Stimulated activated CD8-positive, alpha-beta memory T cell treated with anti-CD3 and anti-CD28 coated beads, Interleukin-4, amount 100 ng/mL, for 1 hour (primary cell): Measurements from ENCODE around the gene NR5A2.

Experiments
- DNase-seq, 2 donors: peaks; one replicate each; pipeline ENCODE4 v3.0.0-alpha.2; 2020; ENCODE audit warnings: low read depth in 2 of 2, low spot score in 1 of 2

NR5A2 gene

DNA sequence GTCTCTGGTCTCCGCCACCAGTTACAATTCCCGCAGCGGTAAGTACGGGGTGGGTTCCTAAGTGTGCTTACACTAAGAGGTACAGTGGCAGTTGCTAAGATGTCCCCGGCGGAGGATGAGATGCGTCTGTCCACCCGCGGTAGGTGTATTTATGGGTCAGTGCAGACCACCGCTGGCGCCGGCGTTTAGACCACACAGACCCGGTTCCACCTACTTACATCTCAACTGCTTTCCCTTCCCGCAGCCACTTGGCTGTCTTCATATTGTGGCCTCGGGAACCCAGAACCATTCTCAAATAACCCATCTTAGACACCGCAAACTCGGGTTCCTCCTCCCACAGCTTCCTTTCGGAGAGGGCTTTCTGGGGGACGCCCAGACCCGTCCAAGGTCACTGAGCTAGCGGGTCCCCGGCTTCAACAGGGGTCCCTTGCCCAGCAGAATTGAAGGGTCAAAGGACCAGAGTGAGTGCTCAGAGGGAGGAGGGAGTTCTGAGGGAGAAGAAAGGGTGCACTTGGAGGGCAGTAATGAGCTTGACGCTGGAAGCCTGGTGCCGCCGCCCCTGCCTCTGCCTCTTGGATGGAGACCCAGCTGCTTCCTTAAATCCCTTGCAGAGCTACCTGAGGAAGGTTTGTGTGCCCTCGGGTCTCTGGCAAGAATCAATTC lies 8.6 kb downstream of the NR5A2 start:
- no peak for DNase-seq

DNA sequence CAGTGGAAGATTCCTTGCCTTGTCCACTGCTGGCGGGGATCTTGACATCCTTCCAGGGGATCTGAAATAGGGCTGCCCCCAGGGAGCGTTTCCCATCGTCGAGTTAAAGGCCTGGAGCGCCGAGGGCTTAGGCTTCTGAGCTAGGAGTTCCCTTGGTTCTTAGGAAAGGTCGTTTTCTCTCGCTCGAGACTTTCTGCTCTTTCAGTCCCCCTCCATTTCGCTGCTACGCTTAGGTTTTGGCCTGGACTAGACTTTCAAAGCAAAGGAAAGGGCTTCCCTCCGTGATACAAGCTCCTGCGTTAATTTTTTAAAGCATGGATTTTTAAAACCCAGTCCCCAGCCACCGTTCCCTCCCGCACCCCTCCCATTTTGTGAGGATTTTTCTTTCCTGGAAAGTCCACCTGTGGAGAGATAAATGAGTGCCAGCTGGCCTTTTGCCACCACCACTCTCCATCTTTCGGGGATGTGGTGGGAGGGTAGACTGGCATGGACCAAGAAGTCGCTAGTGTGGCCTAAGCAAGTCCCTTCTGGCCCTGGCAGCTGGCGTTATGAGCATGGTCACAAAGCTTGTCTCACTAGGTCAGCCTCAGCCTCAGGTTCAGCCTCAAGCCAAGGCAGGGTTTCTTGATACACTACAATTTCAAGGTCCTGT lies 9.2 kb downstream of the NR5A2 start:
- no peak for DNase-seq

DNA sequence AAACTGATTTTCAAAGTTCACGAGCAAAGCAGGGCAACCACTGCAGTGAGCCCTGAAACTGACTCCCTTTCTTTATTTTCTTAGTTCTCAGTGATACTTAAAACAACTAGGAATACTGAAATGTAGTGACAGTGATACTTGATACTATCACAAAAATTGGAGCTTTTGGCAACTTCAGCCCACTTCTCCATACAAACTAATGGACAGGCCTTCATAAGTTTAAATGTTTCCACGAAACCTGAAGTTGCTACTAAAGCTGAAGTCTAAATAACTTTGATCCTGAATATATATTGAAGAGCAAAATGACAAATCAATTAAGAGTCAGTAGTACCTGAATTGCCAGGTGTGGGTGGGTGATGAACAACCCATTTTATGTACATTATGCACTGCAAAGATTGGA lies 10.0 kb downstream of the NR5A2 start:
- DNase-seq, result no peak

DNA sequence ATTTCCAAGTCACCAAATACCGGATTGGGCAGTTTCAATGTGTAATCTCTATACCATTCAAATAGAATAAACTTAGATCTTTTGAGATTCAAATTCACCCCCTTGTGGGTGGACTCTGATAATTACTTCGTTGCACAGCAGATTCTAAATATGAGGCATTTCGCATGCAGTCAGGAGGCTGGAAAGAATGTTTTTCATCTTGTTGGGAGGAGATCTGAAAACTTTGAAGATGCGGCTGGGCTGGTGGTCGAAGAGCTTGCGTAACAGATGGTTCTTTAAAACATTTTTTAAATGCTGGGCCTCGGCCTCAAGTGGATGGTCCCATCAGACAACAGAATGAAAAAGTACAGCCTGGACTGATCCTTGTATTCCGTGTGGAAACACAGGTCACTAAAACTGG lies 10.4 kb downstream of the NR5A2 start:
- DNase-seq, result no peak

DNA sequence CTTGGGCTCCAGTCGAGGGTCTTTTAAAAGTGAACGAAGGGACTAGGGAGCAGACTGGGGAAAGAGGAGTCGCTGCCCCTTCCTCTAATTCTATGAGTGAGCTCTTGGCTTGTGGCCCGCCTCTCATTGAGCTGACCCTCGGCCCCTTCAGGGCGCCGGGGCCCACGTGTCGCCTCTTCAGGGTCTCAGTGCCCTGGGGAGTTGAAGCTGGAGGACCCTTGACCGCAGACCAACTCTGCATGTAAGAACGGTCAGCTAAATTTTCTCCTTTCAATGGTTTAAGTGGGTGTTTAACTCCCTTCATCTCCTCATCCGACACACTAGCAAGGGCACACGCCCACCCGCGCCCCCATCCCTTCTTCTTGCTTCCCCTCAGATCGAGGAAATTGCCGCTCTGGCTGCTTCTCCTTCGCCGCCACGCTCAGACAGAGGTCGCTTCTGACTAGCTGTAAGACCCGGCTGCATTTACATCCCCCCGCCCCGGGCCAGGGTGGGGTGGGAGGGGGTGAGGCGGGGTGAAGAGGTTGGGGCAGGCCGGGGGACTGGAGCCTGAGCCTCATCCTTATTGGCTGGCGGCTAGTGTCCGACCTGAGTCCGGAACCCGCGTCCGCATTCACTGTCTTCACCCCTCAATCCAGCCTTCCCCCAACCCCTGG lies 10.9 kb downstream of the NR5A2 start:
- no peak for DNase-seq

- no peak for DNase-seq
Measured at GRCh38 chr1:200038981-200039848, 11.7 kb downstream of the NR5A2 start.

DNA sequence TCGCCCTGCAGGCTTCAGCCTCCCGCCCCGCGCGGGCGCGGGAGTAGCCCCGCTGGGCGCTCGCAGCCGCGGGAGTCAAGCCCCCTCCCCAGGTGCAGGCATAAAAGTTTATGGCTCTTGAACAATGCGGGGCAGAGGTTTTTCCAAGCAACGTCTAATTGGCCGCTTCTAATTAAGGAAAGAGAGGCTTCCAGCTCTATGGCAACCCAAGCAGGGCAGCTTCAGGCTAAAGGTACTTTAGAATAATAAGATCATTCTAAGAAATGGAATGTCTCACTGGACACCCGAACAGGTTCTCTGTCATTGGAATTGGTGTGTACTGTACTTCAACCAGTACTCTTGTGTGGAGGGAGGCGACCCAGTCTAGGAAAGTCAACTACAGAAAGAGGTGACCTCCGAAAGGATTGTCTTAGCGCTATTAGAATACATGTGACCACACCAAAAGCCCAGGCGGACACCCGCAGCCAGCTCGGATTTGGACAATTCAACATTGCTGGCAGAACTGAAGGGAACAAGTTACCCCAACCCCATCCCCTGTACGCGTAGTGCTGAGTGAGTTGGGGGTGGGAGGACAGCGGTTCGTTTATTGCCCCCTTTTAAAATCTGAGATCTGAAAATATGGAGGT lies 12.5 kb downstream of the NR5A2 start:
- no peak for DNase-seq

DNA sequence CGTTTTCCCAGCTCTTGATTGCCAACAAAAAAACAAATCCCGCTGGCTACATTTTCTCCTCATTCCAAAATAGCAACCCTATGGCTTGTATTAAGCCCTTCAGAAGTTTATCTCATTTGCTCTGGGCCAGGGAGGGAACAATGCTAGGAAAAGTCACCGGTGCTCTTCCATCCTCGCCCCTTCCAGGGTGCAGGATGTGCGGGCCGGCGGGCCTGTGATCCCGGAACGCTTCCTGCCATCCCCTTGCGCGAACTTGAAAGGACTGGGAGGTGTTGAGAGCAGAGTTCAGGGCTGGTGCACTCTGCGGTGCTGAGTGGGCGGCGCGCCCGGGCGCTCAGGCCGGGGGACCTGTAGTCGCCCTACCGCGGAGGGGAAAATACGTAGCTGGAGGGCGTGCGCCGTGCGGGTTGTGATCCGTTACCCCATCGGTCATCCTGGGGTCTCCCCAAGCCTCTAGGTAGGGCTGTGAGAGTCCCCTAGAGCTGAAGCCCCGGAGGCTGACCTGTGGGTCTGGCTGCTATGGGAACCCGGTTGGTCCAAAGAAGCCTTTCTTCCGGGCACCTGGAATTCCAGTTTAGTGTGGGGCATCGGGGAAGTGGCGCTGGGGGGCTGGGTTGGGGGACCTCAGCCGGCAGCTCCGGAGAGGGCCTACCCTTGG lies 13.1 kb downstream of the NR5A2 start:
- DNase-seq, result no peak

GRCh38 chr1:200041337-200042118 lies 14.0 kb downstream of the NR5A2 start:
- no peak for DNase-seq

DNA sequence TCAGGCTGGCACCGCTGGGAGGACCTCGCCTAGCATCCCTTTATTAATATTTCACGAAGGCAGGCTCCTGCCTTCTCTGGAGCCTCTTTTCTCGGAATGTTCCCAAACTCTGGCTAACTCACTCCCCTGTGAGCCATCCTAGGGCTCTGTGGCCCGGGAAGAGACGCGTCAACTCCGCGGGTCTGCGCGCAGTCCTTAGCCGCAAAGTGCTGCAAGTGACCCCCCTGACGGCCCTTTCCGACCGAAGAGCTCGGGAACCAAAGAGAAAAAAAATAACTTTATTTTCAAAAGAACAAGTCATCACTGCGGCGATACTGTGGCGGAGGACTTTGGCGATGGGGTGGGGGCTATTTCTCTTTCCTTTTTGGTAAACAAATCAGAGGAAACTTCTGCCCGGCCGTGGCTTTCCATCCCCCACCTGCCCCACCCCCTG lies 14.6 kb downstream of the NR5A2 start:
- DNase-seq, result no peak

DNA sequence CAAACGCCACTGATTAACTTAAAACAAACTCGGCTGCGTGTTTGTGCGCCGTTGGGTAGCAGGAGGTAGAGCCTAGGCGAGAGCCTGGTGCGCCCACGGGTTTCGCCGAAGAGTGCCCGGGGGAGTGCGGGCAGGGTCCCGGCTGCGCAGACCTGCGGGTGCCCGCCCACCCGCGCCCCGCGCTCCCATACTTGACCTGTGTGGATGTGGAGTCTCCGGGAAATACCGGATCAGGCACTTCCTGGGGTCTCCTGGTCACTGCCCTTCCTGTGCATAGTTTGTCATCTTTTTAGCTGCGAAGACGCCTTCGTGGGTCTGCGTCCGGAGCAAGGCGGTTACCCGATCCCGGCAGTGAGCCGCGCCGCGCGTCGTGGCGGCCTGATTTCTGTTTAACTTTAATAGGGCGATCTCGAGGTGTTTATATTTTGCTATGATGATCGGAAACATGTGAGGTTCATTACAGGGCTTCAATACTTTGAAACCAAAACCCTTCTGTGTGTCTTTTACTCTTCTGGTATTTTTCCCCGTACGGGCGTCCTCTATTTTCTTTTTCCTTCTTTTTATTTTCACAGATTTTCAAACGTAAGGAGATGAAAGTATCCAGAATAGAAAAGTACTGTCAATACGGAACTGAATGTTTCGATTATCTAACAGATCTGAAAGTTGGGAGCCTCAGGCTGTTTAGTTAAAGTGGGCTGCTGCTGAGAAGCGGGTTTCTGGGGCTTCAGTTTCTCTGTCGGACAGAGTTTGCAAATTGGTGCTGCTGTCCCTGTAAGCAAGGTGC lies 15.2 kb downstream of the NR5A2 start:
- DNase-seq, result no peak

GRCh38 chr1:200043336-200043668 lies 15.8 kb downstream of the NR5A2 start:
- no peak for DNase-seq

GRCh38 chr1:200046115-200046514 lies 18.6 kb downstream of the NR5A2 start:
- DNase-seq, result no peak

DNA sequence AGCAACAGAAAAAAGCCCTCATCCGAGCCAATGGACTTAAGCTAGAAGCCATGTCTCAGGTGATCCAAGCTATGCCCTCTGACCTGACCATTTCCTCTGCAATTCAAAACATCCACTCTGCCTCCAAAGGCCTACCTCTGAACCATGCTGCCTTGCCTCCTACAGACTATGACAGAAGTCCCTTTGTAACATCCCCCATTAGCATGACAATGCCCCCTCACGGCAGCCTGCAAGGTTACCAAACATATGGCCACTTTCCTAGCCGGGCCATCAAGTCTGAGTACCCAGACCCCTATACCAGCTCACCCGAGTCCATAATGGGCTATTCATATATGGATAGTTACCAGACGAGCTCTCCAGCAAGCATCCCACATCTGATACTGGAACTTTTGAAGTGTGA lies 20.7 kb downstream of the NR5A2 start:
- no peak for DNase-seq

- DNase-seq, result no peak
Measured at GRCh38 chr1:200049810-200050209, 22.3 kb downstream of the NR5A2 start.

DNA sequence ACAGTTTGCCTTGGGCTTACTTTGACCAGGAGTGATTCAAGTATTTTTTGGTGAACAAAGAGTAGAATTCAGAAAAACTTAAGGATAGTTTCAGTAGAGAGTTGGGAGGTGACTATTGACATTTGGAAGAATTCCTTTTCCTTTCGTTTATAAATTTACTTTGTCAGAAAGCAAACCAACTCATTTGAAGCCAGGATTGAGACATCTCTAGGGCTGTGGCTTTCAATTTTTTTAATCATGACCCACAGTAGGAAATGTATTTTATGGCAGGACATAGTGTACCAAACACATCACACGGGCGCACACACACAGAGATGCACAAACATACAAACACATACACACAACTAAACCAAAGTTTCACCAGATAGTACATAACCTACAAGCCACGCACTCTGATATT lies 24.1 kb downstream of the NR5A2 start:
- DNase-seq, result no peak

DNA sequence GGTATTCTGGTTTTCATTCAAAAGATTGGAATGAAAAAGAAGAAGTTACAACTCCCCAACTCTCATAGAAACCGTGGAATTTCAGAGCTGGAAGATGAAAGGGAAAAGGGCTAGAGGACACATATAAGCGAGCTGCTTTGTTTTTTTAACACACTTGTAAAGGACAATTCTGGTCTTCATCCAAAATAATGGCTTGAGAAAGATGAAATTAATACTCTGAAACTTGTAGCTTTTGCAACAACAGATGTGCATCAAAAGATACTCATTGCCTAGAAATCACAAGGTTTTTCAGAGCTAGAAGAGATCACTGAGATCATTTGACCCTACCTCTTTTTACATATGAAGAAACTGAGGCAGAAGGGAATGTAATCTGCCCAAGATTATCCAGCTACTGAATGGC lies 25.6 kb downstream of the NR5A2 start:
- DNase-seq, result no peak

DNA sequence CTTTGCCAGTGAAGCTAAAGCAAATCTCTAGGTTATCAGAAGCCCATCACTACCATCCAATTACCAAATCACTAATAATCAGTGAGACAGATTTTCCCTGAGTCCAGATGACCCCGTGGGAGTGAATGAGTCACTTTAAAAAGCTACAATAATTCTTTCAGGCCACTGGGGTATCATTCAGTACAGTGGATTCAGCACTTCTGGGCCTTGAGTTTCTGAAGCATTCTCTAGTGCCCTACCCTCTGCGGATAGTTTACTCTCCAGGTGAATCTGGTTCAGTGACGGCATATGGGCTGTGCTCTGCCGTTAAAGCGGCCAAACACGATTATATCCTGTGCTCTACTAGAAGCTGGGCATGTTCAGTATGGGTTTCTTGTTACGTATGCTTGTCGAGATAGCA lies 26.1 kb downstream of the NR5A2 start:
- no peak for DNase-seq

DNA sequence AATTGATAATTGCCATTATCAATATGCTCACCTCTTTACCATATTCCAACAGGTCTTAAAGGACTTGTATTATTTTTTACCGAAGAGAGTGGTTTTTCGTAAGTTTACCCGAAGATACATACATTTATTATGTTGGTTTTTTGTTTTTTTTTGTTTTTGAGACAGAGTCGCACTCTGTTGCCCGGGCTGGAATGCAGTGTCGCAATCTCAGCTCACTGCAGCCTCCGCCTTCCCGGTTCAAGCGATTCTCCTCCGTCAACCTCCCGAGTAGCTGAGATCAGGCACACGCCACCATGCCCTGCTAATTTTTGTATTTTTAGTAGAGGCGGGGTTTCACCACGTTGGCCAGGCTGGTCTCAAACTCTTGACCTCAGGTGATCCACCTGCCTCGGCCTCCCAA lies 30.8 kb downstream of the NR5A2 start:
- no peak for DNase-seq
